Measurements from ENCODE around the gene MICAL1.
A peak's percentile ranks its signal among the peaks of the same experiment; 100 is the strongest.

- TF ChIP-seq MAX (IDR thresholded peaks at IDR 0.05) (no peak), NFIC (IDR thresholded peaks at IDR 0.05) (peak; percentile 68), EP300 (IDR thresholded peaks at IDR 0.05; ENCODE audit: borderline replicate concordance) (no peak), TAF1 (IDR thresholded peaks at IDR 0.05; ENCODE audit: low read depth) (no peak), REST (IDR thresholded peaks at IDR 0.05; ENCODE audit: low read depth) (no peak), CREB1 (IDR thresholded peaks at IDR 0.05; ENCODE audit: low read depth) (no peak), YY1 (IDR thresholded peaks at IDR 0.05; ENCODE audit: low read depth) (no peak), TEAD4 (IDR thresholded peaks at IDR 0.05) (peak; percentile 7; the same call in 1 of the 2 replicates), CEBPB (IDR thresholded peaks at IDR 0.05) (no peak), ZBTB7A (IDR thresholded peaks at IDR 0.05; ENCODE audit: low read depth) (no peak), RAD21 (IDR thresholded peaks at IDR 0.05; ENCODE audit: low read depth) (no peak), FOXM1 (IDR thresholded peaks at IDR 0.05; ENCODE audit: borderline replicate concordance, low read depth) (no peak), EGR1 (IDR thresholded peaks at IDR 0.05) (no peak), TCF12 (IDR thresholded peaks at IDR 0.05; ENCODE audit: low read depth) (no peak)
Observed at GRCh38 chr6:109498052-109498451, 42.5 kb upstream of the MICAL1 start.

Data from Ishikawa (cell line).